OCI-LY7 (cell line): Measurements from ENCODE around the gene PTCRA. TPM values are rescaled to one million over a fixed set of nuclear protein-coding genes. Genes with fewer than 3 reads are reported as not detected.

Experiments used
- BruUV-seq: library from RNA; stranded (reverse); fragments of 400-500 nt; replicated peaks from 2 replicates; lab custom pipeline; 2021; lab: Mats Ljungman, UMichigan
- CTCF ChIA-PET: fragments of 300-600 bp; sonication (Branson Sonifier 250); formaldehyde crosslinking; loops from one replicate; lab custom pipeline; 2022; ENCODE audit warnings: antibody characterized with exemption; ENCODE audit not compliant: unreplicated experiment; lab: Charles Lee
- POLR2A ChIA-PET: fragments of 300-600 bp; sonication (Branson Sonifier 250); formaldehyde crosslinking; loops from one replicate; lab custom pipeline; 2022; ENCODE audit warnings: antibody characterized with exemption; lab: Charles Lee
- DNase-seq: peaks from one replicate; pipeline ENCODE4 v3.0.0-alpha.2; 2015; ENCODE audit warnings: low spot score
- H2AFZ ChIP-seq: fragments of 200-600 bp; sonication (generic), shearing (Covaris generic); 2 replicates; pipeline ENCODE4 v1.6.1; 2014; ENCODE audit warnings: mild to moderate bottlenecking, antibody characterized with exemption, low read length, moderate library complexity
- H3K27ac ChIP-seq: fragments of 200-600 bp; sonication (generic); 2 replicates; pipeline ENCODE4 v1.5.1; 2014; ENCODE audit warnings: mixed run types, low read depth, mild to moderate bottlenecking, moderate library complexity, low read length, inconsistent platforms; ENCODE audit not compliant: poor library complexity, severe bottlenecking
- H3K36me3 ChIP-seq: fragments of 200-600 bp; sonication (generic); 2 replicates; pipeline ENCODE4 v1.6.1; 2014; ENCODE audit warnings: mild to moderate bottlenecking, antibody characterized with exemption, low read length, moderate library complexity, mixed read lengths; ENCODE audit not compliant: insufficient read depth
- H3K4me1 ChIP-seq: fragments of 200-600 bp; sonication (generic); 2 replicates; pipeline ENCODE4 v1.5.1; 2014; ENCODE audit warnings: mild to moderate bottlenecking, low read length; ENCODE audit not compliant: insufficient read depth, poor library complexity, severe bottlenecking
- H3K4me2 ChIP-seq: fragments of 200-600 bp; sonication (generic); 2 replicates; pipeline ENCODE4 v1.6.1; 2014; ENCODE audit warnings: mild to moderate bottlenecking, low read length
- H3K4me3 ChIP-seq: fragments of 200-600 bp; sonication (generic); 2 replicates; pipeline ENCODE4 v1.5.1; 2014; ENCODE audit warnings: mild to moderate bottlenecking, low read depth, low read length; ENCODE audit not compliant: poor library complexity, severe bottlenecking
- H3K79me2 ChIP-seq: fragments of 200-600 bp; sonication (generic); 2 replicates; pipeline ENCODE4 v1.6.1; 2016; ENCODE audit warnings: low read depth, mild to moderate bottlenecking, low read length, moderate library complexity, mixed read lengths; ENCODE audit not compliant: insufficient read depth
- H3K9me2 ChIP-seq: fragments of 200-600 bp; sonication (generic); 2 replicates; pipeline ENCODE4 v1.6.1; 2016; ENCODE audit warnings: mild to moderate bottlenecking, low read length, mixed read lengths; ENCODE audit not compliant: insufficient read depth
- H3K9me3 ChIP-seq: fragments of 200-600 bp; sonication (generic); 2 replicates; pipeline ENCODE4 v1.6.1; 2014; ENCODE audit warnings: mild to moderate bottlenecking, mixed run types, low read length, mixed read lengths
- H4K20me1 ChIP-seq: fragments of 200-600 bp; sonication (generic); 2 replicates; pipeline ENCODE4 v1.6.1; 2014; ENCODE audit warnings: mild to moderate bottlenecking, antibody characterized with exemption, low read length, moderate library complexity, mixed read lengths; ENCODE audit not compliant: insufficient read depth
- CTCF ChIP-seq: fragments of 200-600 bp; sonication (generic); conservative IDR thresholded peaks from 2 replicates; pipeline ENCODE4 v1.5.1; 2014; ENCODE audit warnings: mild to moderate bottlenecking, antibody characterized with exemption, low read length, moderate library complexity, mixed read lengths
- EZH2phosphoT487 ChIP-seq: fragments of 200-600 bp; sonication (generic); IDR thresholded peaks from 2 replicates; pipeline ENCODE4 v1.6.1; 2018; ENCODE audit warnings: low read depth, borderline replicate concordance, mild to moderate bottlenecking, mixed run types, antibody characterized with exemption, low read length, moderate library complexity, mixed read lengths
- intact Hi-C: fragments of 100-400 bp; cut with micrococcal nuclease; formaldehyde crosslinking; loops from one replicate; pipeline ENCODE4 v1.10.0; 2022; ENCODE audit not compliant: unreplicated experiment
- total RNA-seq, 2 experiments: library from RNA; depleted of rRNA in 1 of 2; stranded (reverse); fragments of >200 nt in 1 of 2; shearing (Covaris generic) in 1 of 2; gene quantifications; 2 replicates each; pipeline ENCODE4 v1.2.3, GENCODE V29; 2014 to 2022

Gene PTCRA
- total RNA-seq, 2 experiments from 2014 or later = 0.85 to 0.91 TPM

GRCh38 chr6:42936398-42936797 lies 20.5 kb downstream of the PTCRA start:
- CTCF ChIA-PET = no interaction called here
- no peak overlapping the region for H2AFZ ChIP-seq
- no peaks in the 10 kb centered on the region for H3K9me3 ChIP-seq
- no peak overlapping the region for H3K4me3 ChIP-seq
- no peak for DNase-seq
- H3K27ac ChIP-seq = no peak overlapping the region
- H3K79me2 ChIP-seq = peaks cover 43% of the 10 kb centered on the region
- TF ChIP-seq EZH2phosphoT487 (no peak), CTCF (no peak)
- intact Hi-C loops = no loop called here
- peaks cover 19% of the 10 kb centered on the region for H3K4me1 ChIP-seq
- H3K4me2 ChIP-seq = no peak overlapping the region
- H3K36me3 ChIP-seq = peaks cover 98% of the 10 kb centered on the region
- BruUV-seq = no TSS peak
- POLR2A ChIA-PET = no interaction called here
- H3K9me2 ChIP-seq = no peaks in the 10 kb centered on the region
- H4K20me1 ChIP-seq = peaks cover 20% of the 10 kb centered on the region

GRCh38 chr6:42937548-42938427 lies 21.9 kb downstream of the PTCRA start:
- intact Hi-C loops = no loop called here
- H3K9me3 ChIP-seq = no peaks in the 10 kb centered on the region
- TF ChIP-seq CTCF = no peak
- no peak for TF ChIP-seq EZH2phosphoT487
- peaks cover 29% of the 10 kb centered on the region for H3K79me2 ChIP-seq
- peaks cover 10% of the 10 kb centered on the region for H4K20me1 ChIP-seq
- no peak overlapping the region for H2AFZ ChIP-seq
- ChIA-PET POLR2A (interaction anchor here (1.0 kb wide), 1 partner anchor 23 kb away, joined by 3 read pairs; no protein-coding TSS in a partner anchor), CTCF (interaction anchor here (0.7 kb wide), 1 partner anchor 24 kb away, joined by 4 read pairs; no protein-coding TSS in a partner anchor)
- no peak for DNase-seq
- peaks cover 98% of the 10 kb centered on the region for H3K36me3 ChIP-seq
- no TSS peak for BruUV-seq
- H3K9me2 ChIP-seq = no peaks in the 10 kb centered on the region
- no peak overlapping the region for H3K4me2 ChIP-seq
- H3K4me3 ChIP-seq = no peak overlapping the region
- H3K4me1 ChIP-seq = peaks cover 5% of the 10 kb centered on the region
- H3K27ac ChIP-seq = no peak overlapping the region

- no peaks in the 10 kb centered on the region for H3K4me1 ChIP-seq
- ChIA-PET CTCF (no interaction called here), POLR2A (no interaction called here)
- intact Hi-C loops = no loop called here
- H3K4me3 ChIP-seq = no peak overlapping the region
- H3K4me2 ChIP-seq = no peak overlapping the region
- no peak overlapping the region for H2AFZ ChIP-seq
- no peak overlapping the region for H3K27ac ChIP-seq
- H3K9me2 ChIP-seq = no peaks in the 10 kb centered on the region
- peaks cover 98% of the 10 kb centered on the region for H3K36me3 ChIP-seq
- peaks cover 4% of the 10 kb centered on the region; the same call in 1 of the 2 replicates for H4K20me1 ChIP-seq
- H3K79me2 ChIP-seq = peaks cover 23% of the 10 kb centered on the region
- H3K9me3 ChIP-seq = no peaks in the 10 kb centered on the region
- TF ChIP-seq CTCF (no peak), EZH2phosphoT487 (no peak)
- no TSS peak for BruUV-seq
- DNase-seq = no peak
Observed at GRCh38 chr6:42938428-42938796, 22.6 kb downstream of the PTCRA start.
